Activated CD4-positive, alpha-beta T cell treated with anti-CD3 and anti-CD28 coated beads, Interleukin-2, Interleukin-4, amounts not matched to agents 100 ng/mL and 50 ng/mL, durations not matched to agents 16 hours and 8 hours (primary cell): ENCODE data around the gene GPC3.
"Not testable (repeated sequence)": the region's sequence is repeated elsewhere in the genome, so short reads cannot be mapped to it uniquely, and the experiment has no call there.

Experiments
- DNase-seq: peaks from one replicate; pipeline ENCODE4 v3.0.0-alpha.2; 2020; ENCODE audit warnings: low spot score

GPC3 gene

DNA sequence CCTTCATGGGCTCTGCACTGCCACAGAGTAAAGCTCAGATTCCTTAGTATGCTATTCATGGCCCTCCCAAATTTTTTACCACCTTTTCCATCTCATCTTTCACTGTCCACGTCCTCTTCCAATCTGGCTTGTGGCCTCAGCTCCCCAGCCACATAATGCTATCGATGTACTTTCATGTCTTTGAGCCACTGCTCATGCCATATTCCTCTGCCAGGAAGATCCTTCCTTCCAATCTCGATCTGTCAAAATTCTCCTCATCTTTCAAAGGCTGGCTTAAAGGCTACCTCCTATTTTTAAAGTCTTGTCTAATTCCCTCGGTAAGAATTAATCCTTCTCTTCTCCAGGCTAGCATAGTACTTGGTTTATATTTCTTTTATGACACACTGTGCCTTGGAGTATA lies 336.8 kb downstream of the GPC3 start:
- DNase-seq, result no peak

DNA sequence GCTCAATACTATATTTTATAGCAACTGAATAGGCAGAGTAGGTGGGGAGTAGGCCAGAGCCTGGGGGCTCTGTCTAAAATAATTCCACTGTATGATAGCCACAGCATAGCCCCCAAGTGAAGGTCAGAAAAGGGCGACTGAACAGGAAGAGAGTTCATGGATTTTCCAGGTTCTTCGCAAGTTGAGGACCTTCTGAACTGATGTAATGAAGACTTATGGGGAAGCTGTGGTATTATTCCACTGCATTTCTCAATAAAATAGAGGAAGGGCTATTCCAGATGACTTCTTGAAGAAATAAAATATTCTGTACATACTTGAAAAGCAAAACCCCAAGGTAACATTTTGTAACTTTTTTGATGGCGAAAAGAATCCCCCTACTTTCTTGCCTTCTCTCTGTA lies 338.7 kb downstream of the GPC3 start:
- no peak for DNase-seq

DNA sequence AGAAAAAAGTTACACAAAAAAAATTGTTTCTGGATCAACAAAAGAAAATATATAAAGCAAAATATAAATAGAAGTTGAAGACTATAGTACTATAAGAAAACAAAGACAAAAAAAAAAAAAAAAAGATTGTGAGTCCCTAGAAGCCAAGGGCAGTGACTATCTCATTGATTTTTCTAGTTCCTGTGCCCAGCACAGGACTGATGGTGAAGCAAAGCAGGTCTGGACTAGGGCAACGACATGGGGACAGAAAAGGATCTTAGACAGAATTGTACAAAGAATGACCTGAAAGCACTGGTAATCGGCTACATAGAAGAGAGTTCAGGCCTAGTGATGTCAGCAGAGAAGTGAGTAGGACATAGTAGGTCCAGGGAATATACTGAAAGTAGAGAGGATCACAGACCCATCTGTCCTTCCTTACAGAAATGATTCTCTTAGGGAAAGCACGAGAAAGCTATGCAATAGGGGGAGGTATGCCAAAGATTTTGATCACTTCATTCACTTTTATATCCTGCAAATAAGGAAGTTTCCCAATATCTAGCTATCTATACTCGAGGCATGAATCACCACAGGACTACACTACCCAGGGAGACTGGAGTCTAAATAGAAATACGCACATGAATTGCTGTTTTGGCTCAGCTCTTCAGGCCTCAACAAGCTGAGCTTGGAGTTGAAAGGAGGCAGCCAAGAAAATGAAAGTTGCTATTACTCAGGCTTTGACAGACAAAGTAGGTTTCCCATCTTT lies 339.2 kb downstream of the GPC3 start:
- no peak for DNase-seq

DNA sequence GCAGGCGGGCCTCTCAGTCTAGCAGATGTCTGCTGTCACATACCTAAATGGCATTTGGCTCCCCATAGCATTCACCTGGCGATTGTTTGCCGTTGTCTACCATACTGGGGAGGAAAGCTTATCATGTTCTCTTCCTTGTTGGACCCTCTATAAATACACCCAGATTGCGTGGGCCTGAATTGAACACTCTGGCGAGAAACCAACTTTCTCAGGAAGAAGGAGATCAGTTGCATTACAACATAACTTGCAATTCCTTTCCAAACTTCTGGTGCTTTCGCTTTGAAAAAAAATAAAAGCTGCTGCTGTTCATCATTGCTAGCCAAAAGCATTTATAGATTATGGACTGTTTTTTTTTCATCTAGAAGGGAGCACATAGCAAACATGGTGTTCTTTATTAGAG lies 340.1 kb downstream of the GPC3 start:
- no peak for DNase-seq

DNA sequence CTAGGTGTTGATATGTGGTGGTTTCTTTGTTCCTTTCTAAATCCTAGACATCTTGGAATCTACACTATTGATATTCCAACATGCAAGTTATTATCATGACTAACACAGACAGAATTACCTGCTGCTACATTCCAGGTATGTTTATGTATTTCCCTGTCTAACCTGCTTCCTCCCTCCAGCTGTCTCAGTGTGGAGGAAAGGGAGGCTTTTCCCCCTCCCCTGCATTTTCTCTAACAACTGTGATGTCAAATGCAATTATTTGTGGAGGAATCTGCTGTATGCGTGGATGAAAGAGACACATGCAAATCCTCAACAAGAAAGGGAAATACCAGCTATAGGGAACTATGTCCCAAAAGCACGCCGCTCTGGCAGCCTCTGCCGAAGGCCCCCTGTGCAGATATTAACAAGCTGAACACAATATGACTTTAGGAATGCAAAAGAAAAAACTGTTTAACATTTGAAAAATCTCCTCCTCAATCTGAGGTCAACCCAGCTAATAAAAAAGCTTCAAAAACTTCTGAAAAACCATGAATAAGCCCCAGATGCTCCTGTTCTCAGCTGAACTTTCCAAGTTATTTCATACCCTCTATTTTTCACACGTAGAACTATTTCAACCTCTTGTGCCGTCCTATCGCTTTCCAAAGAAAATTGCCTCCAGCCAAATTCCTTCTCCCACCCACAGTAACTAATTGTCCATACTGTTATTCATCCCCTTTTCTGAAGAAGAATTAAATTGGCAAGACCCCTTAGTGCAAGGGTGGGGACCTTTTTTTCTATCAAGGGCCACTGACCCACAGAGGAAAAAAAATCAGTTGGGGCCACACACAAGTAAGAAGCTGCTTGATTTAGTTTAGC lies 345.0 kb downstream of the GPC3 start:
- DNase-seq, result no peak

DNA sequence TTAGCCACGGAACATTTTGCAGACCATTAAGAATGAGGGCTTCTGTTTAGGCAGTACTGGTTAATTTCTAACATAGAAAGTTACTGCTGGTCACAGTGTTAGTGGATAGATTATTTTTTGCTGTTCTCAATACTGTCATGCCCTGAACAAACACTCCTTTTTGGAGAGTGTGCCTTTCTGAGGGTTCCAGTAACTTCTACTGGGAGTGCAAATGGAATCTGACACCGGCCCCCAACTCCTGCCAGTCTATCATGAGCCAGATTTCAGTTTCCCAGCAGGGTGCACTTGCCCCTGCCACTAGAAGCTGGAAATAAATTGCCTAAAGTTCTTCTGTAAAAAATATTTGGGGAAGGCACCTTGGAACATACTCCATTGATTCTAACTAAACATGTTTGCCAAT lies 345.7 kb downstream of the GPC3 start:
- no peak for DNase-seq

DNA sequence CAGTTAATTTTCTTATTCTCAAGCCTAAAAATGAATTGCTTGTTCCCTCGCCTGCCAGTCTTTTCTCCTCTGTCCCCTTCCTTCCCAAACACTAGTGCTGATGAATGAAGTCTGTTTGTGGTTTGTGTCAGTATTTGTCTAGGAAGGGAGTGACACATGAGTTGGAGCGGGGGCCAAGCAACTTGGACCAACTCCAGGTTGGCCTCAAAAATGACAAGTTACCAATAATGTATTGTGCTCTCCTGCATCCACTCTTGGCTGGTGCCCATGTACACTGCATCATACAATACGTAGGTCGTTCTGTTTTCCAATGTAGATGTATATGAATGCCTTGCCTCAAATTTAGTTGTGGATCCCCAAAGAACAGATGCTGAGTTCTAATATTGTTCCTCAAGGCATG lies 347.1 kb downstream of the GPC3 start:
- DNase-seq, result no peak

DNA sequence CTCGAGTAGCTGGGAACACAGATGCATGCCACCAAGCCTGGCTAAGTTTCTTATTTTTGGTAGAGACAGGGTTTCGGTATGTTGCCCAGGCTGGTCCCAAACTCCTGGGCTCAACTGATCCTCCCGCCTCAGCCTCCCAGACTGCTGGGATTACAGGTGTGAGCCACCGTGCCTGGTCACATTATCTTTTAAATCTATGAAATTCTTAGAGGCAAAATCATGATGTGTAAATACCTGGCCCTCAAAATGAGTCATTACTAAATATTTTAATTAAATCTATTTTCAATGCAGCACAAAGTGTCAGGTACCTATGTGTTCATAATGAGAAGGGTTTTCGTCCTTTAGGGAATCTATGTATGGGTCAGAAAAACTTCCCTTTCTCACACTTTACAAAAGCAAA lies 347.6 kb downstream of the GPC3 start:
- no peak for DNase-seq

DNA sequence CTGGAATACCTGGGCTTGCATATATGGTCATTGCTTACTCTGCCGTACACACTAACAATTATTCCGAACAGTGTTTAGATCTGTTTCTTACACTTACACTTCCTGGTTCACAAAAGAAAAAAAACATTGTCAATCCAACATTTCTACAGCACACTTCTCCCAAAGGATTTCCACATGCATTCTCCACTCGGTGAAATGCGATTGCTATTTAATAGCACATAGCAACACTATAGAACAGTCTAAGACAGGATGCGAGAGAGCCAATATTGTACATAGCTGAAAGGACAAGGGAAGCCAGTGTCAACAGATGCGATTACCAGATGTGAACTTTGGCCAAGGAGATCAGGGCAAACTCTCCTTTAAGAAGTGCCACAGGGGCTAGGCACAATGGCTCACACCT lies 349.4 kb downstream of the GPC3 start:
- no peak for DNase-seq

DNA sequence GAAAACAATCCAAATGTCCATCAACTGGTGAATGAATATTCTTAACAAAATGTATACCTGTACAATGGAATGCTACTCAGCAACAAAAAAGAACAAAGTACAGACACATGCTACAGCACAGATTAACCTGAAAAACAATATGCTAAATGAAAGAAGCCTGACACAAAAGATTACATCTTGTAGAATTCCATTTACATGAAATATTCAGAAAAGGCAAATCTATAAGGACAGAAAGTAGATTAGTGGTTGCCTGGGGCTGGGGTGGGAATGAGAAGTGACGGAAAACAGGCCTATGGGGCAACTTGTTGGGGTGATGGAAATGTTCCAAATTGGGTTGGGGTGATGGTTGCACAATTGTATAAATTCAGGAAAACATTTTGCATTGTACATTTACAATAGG lies 351.0 kb downstream of the GPC3 start:
- DNase-seq, result no peak

DNA sequence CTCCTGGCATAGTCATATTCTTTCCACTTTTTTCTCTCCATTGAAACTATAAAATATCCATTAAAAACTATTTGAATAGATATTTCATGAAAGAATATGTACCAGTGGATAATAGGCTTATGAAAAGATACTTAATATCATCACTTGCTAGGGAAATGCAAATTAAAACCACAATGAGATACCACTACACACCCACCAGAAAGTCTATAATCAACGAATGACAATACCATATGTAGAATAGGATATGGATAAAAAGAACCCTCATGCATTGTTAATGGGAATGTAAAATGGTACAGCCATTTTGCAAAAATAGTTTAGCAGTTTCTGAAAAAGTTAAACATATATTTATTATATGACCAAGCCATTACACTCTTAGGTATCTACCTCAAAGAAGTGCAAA lies 351.4 kb downstream of the GPC3 start:
- DNase-seq, result no peak

DNA sequence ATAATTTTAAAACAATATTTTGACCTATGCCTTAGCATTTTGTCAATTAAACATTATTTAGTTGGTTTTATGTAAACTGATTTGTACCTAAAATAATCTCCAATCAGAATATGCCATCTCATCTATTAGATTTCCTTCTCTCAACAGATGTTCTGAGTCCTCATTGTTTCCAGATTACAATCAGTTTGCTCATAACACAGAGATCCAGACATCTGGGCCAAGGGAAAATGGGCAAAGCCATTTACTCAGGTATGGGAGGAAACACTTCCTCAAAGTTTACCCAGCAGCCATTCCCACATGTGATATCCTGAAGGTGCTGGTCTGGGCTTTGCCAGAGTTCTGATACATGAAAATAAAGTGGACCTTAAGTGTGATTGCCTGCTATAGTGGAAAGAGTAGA lies 352.2 kb downstream of the GPC3 start:
- DNase-seq, result no peak

DNA sequence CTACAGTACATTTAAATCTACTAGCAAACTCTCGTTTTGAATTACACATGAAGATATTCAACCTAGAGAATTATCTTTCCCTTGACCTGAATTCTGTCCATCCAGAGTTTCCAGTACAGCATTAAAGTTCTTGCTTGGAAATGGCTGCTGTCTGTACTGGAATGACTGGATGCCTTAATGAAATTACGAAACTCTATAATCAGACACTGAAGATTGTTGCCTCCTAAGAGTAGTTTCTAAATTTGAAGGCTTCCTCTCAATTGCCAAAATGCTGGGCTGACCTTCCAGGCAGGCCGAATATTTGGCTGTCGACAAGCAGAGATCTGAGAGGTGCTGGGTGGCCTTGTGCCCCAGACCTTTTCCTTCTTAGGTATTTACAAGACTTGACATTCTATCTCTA lies 355.0 kb downstream of the GPC3 start:
- DNase-seq, result no peak

DNA sequence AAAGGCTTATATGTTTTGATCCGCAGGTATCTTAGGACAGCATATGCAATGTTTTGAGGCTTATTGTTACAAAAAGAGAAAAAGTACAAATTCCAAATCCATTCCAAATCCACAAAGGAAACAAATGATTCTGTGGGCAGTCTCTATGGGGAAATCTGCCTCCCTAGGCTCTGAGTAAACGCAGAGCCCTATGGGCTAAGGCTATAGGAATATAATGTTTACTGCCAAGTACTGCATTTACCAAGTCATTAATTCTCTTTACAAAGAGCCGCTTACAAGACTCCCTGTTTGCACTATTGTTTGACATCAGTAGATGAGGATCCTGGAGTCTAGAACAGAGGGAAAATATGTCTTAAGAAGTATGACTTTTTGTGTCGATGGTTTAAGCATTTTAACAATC lies 357.7 kb downstream of the GPC3 start:
- no peak for DNase-seq

DNA sequence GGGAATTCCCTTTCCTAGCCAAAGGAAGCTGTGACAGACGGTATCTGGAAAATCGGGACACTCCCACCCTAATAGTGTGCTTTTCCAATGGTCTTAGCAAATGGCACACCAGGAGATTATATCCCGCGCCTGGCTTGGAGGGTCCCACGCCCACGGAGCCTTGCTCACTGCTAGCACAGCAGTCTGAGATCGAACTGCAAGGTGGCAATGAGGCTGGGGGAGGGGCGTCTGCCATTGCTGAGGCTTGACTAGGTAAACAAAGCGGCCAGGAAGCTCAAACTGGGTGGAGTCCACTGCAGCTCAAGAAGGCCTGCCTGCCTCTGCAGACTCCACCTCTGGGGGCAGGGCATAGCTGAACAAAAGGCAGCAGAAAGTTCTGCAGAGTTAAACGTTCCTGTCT lies 364.0 kb downstream of the GPC3 start:
- DNase-seq, result not testable (repeated sequence)

DNA sequence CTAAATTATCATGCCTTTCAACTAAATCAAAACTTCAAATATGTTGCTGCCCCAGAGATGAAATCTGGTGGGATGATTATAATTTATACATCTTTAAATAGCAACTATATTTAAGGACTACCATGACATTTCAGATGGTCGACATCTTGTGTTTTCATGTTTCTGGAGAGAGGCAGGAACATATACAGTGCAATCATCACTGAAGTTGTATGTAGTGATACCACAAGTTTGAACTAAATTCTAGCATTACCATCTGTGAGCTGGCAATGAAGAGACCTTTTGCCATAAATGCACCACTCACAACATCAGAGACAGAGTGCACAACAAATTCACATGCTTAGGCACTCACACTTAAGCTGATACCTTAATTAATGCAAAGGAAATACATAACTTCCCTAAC lies 373.7 kb downstream of the GPC3 start:
- DNase-seq, result no peak

DNA sequence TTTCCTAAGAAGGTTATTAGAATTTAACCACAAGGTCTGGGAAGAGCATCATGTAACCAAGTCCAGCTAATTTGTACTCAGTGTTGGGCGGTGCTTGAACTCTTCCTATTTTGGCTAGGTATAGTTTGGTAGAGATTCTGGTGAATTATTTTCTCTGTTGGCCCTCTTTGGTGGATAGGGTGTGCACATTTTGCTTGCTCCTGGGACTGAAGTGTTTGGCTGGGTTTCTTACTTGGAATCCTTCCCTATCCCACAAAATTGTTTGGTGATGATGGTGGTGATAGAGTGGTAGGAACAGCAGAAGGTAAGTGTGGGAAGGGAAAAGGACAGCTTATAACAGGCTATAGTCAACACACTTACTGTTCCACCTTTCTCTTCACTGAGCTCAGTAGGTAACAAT lies 375.3 kb downstream of the GPC3 start:
- DNase-seq, result no peak

DNA sequence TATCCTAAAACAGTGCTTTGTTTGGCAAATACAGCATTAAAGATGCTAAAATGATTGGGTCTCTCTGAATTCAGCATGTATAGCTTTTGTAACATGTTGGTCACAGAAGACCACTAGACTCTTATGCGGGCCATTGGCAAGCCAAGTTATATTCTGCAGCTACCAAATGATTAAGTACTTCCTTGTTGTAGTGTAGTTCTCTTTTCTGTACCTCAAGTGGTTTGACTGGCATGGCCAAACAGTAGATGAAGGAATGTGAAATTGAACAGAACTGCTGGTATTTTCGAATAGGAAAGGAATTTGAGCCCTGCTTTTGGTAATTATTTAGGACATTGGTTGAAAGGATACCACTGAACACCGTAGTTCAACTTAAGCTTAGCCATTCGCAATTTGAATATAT lies 376.2 kb downstream of the GPC3 start:
- no peak for DNase-seq

DNA sequence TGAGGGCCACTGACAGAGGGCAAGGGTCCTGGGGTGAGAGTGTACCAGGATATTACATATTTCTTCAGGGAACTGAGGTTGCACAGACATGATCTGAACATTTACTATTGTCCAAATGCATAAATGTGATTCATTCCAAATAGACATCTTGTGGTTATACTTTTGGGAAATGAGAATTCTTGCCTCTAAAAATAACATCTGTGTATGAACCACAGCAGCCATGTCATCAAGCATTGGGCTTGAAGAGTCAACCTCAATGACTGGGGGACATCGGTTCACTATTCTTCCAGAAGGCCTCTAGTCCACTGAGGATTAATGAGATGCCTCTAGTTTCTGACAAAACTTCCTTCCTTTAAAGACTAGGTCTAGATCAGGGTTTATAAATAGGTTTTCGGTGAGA lies 377.0 kb downstream of the GPC3 start:
- DNase-seq, result no peak

DNA sequence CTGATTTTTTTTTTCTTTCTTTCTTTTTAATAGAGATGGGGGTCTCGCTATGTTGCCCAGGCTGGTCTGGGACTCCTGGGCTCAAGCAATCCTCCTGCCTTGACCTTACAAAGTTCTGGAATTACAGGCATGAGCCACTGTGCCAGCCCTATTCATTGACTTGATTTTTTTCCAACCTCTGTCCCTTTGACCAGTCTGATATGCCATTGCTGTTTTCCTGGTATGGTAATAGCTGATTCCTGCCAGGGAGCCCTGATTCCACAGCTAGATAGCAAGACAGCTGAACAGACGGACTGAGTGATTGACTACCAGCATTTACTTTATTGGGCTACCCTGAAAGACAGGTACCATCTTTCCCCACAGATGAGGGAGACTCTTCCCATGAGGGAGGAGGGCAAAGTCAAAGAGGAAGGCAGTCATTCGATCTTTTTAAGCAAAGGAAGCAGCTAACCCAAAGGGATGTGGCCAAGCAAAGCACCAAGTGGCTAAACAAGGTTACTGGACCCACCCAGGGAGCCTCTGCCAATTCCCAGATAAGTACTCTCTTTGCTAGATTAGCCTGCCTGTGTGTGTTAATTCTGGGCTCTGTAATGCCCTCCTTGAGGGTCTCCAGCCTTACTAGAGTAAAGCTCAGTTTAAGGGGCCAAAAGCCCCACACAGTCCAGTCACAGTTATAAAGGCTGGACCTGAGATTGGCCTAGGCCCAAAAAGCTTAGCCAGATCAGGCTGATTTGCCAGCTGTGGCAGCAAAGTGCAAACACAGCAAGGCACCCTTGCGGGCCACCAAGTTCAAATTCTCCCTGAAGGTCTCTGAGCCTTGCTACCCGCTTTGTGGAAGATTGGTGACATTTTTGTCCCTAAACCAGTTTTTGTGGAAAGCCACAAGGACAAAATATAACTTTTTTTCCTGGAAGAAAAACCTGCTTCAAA lies 377.7 kb downstream of the GPC3 start:
- no peak for DNase-seq

DNA sequence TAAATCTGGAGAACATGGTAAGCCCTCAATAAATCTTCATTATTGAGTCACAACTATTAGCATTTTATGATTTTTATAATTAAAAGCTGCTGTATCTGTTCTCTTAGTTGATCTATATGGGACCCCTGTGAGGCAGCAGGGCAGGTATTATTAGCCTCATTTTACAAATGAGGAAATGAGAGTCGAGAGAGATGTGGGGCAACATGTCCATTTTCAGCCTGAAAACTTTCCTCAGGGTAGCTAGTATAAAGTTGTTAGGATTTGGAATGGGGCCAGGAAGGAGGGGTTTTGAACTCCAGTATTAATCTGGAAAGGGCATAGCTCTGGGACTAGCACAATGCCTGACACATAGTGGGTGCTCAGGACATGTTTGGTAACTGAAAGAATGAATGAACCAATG lies 378.4 kb downstream of the GPC3 start:
- DNase-seq, result no peak

DNA sequence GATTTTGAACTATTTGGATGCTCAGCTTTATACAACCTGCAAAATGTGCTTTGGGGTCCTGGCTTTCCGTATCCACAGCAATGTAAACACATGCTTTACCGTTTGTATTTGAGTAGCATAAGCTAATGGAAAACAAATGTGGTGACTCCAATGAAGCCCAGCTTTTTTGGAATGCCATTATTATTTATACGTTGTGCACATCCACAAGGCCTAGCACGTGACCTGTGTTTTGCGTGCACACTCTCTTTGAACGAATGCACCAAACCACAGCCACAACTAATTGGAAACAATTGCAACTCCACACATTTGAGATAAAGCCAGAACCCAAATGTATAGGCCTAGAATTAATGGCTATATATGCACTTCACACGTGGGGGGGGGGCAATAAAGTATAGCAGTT lies 380.6 kb downstream of the GPC3 start:
- DNase-seq, result no peak

DNA sequence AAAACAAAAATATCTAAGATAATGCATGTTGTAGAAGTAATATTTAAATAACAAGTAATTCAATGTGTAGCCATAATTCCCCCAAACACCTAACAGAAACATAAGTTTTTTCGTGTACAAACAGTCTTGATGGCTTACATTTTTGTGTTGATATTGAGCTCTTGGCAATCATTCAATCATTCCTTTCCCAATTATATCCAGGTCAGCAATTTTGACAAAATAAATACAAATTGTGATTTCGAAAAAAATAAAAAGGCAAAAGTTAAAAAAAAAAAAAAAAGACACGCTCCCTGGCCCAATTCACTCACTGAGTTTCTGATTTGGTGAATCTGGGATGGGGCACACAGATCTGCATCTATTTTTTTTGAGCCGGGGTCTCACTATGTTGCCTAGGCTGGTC lies 382.5 kb downstream of the GPC3 start:
- no peak for DNase-seq
